Tibial artery (tissue), 4 donors: ENCODE data around the gene PFN4.

Source experiments
- DNase-seq, 2 donors: peaks; one replicate each; pipeline ENCODE4 v3.0.0-alpha.2; 2019
- H3K27ac ChIP-seq, 2 donors: fragments of 200-600 bp; sonication (generic) in 1 of 2; 1 replicate in 1 of 2; 2 replicates in 1 of 2; pipeline ENCODE4 v1.5.1; 2018 to 2019; ENCODE audit warnings: mild to moderate bottlenecking in 1 of 2
- H3K27me3 ChIP-seq, 2 donors: fragments of 200-600 bp; sonication (generic) in 1 of 2; one replicate each; pipeline versions ENCODE4 v1.5.1 to v1.6.0; 2016 to 2019
- H3K36me3 ChIP-seq, 3 donors: fragments of 200-600 bp; sonication (generic) in 2 of 3; one replicate each; pipeline ENCODE4 v1.5.1; 2016 to 2019; ENCODE audit warnings: mild to moderate bottlenecking in 2 of 3
- H3K4me1 ChIP-seq, 4 donors: fragments of 200-600 bp; sonication (generic) in 2 of 4; 1 replicate in 3 of 4; 2 replicates in 1 of 4; pipeline ENCODE4 v1.5.1; 2016 to 2019
- H3K4me3 ChIP-seq, 2 donors: fragments of 200-600 bp; sonication (generic) in 1 of 2; 1 replicate in 1 of 2; 2 replicates in 1 of 2; pipeline ENCODE4 v1.5.1; 2018 to 2019; ENCODE audit warnings: mild to moderate bottlenecking in 2 of 2
- H3K9me3 ChIP-seq, 3 donors: fragments of 200-600 bp; sonication (generic) in 1 of 3; one replicate each; pipeline ENCODE4 v1.5.1; 2016 to 2019
- intact Hi-C: fragments of 100-400 bp; cut with DNase I; formaldehyde crosslinking; loops from one replicate; pipeline ENCODE4 v1.15.0; 2023; ENCODE audit warnings: low total_unique reads
- TF ChIP-seq, protein P1 (sequence below), 2 experiments: fragments of 200-600 bp in 1 of 2; fragments of 450-650 bp in 1 of 2; IDR thresholded peaks; one replicate each; pipeline ENCODE4 v1.5.1; 2017 to 2019; ENCODE audit warnings: antibody characterized with exemption in 2 of 2, mild to moderate bottlenecking in 1 of 2, moderate library complexity in 1 of 2

Gene PFN4

GRCh38 chr2:24162494-24162893, 39.4 kb upstream of the PFN4 start:
- no peak for DNase-seq
- Histone ChIP-seq H3K9me3 (no peaks in the 10 kb centered on the region), H3K27me3 (no peaks in the 10 kb centered on the region), H3K27ac (no peak overlapping the region), H3K4me1 (no peaks in the 10 kb centered on the region), H3K36me3 (peaks cover 0 to 17% (median 14%) of the 10 kb centered on the region in 3 donors), H3K4me3 (no peak overlapping the region)
- intact Hi-C loops = no loop called here
- TF ChIP-seq, protein P1, sequence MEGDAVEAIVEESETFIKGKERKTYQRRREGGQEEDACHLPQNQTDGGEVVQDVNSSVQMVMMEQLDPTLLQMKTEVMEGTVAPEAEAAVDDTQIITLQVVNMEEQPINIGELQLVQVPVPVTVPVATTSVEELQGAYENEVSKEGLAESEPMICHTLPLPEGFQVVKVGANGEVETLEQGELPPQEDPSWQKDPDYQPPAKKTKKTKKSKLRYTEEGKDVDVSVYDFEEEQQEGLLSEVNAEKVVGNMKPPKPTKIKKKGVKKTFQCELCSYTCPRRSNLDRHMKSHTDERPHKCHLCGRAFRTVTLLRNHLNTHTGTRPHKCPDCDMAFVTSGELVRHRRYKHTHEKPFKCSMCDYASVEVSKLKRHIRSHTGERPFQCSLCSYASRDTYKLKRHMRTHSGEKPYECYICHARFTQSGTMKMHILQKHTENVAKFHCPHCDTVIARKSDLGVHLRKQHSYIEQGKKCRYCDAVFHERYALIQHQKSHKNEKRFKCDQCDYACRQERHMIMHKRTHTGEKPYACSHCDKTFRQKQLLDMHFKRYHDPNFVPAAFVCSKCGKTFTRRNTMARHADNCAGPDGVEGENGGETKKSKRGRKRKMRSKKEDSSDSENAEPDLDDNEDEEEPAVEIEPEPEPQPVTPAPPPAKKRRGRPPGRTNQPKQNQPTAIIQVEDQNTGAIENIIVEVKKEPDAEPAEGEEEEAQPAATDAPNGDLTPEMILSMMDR (IDR thresholded peaks at IDR 0.05) = no peak

GRCh38 chr2:24160761-24161160, 37.6 kb upstream of the PFN4 start:
- Histone ChIP-seq H3K36me3 (peaks cover 0 to 17% (median 14%) of the 10 kb centered on the region in 3 donors), H3K27ac (no peak overlapping the region), H3K4me3 (no peak overlapping the region), H3K9me3 (no peaks in the 10 kb centered on the region), H3K4me1 (no peaks in the 10 kb centered on the region), H3K27me3 (no peaks in the 10 kb centered on the region)
- TF ChIP-seq, protein P1 (IDR thresholded peaks at IDR 0.05) = no peak
- intact Hi-C loops = no loop called here
- DNase-seq = no peak

- Histone ChIP-seq H3K27ac (no peak overlapping the region), H3K4me1 (no peaks in the 10 kb centered on the region), H3K36me3 (peaks cover 0 to 17% (median 14%) of the 10 kb centered on the region in 3 donors), H3K27me3 (no peaks in the 10 kb centered on the region), H3K4me3 (no peak overlapping the region), H3K9me3 (no peaks in the 10 kb centered on the region)
- no peak for DNase-seq
- TF ChIP-seq, protein P1 (IDR thresholded peaks at IDR 0.05) = no peak
- intact Hi-C loops = no loop called here
These were observed 36.6 kb upstream of the PFN4 start for GRCh38 chr2:24159708-24160107.

DNA sequence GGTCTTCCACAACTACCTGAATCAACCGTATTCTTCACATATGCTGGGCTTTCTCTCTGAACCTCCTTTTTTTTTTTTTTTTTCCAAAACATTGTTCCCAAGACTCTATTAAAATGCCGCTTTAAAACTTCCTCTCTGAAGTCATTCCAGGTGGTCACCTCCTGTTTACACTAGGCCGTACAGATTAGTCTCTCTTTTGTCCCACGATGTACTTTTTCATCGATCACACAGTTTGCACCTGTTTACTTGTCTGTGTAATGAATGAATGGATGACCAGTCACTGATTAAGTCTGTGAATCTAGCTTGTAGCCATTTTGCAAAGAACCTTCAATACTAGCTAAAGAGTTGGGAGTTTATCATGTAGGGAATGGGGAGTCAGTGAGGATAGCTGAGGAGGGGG, 35.0 kb upstream of the PFN4 start:
- H3K27me3 ChIP-seq = no peaks in the 10 kb centered on the region
- intact Hi-C loops = no loop called here
- peaks cover 0 to 25% (median 21%) of the 10 kb centered on the region in 3 donors for H3K36me3 ChIP-seq

GRCh38 chr2:24153478-24153877, 30.3 kb upstream of the PFN4 start:
- TF ChIP-seq, protein P1 (IDR thresholded peaks at IDR 0.05) = no peak
- Histone ChIP-seq H3K4me1 (no peaks in the 10 kb centered on the region), H3K27me3 (no peaks in the 10 kb centered on the region), H3K27ac (no peak overlapping the region), H3K36me3 (peaks cover 14 to 37% (median 34%) of the 10 kb centered on the region in 3 donors), H3K4me3 (no peak overlapping the region), H3K9me3 (no peaks in the 10 kb centered on the region)
- intact Hi-C loops = no loop called here
- no peak for DNase-seq

More for the DNA sequence above, 35.0 kb upstream of the PFN4 start:
- no peak overlapping the region for H3K4me3 ChIP-seq
- no peaks in the 10 kb centered on the region for H3K4me1 ChIP-seq
- no peaks in the 10 kb centered on the region for H3K9me3 ChIP-seq
- no peak for DNase-seq
- H3K27ac ChIP-seq = no peak overlapping the region
- TF ChIP-seq, protein P1 (IDR thresholded peaks at IDR 0.05) = no peak
